Globus pallidus (tissue), 1 donor: ENCODE results near the gene USP6NL.

ENCODE experiments used
- DNase-seq: peaks from one replicate; pipeline ENCODE4 v3.0.0-alpha.2; 2015; ENCODE audit warnings: low spot score

Gene USP6NL

GRCh38 chr10:11415095-11415494 lies 196.4 kb downstream of the USP6NL start:
- no peak for DNase-seq

- no peak for DNase-seq
Measured at GRCh38 chr10:11414314-11415038, 197.0 kb downstream of the USP6NL start.

GRCh38 chr10:11411926-11412545 lies 199.4 kb downstream of the USP6NL start:
- DNase-seq: no peak

GRCh38 chr10:11409357-11409756 lies 202.1 kb downstream of the USP6NL start:
- DNase-seq: no peak

- DNase-seq: no peak
Measured at GRCh38 chr10:11407939-11408338, 203.5 kb downstream of the USP6NL start.

- DNase-seq: no peak
Measured at GRCh38 chr10:11406746-11407145, 204.7 kb downstream of the USP6NL start.

GRCh38 chr10:11404901-11405300 lies 206.5 kb downstream of the USP6NL start:
- DNase-seq: no peak
